ENCODE measurements around the gene ATXN2.
"Not testable (repeated sequence)": the region's sequence is repeated elsewhere in the genome, so short reads cannot be mapped to it uniquely, and the experiment has no call there.

Gene ATXN2

DNA sequence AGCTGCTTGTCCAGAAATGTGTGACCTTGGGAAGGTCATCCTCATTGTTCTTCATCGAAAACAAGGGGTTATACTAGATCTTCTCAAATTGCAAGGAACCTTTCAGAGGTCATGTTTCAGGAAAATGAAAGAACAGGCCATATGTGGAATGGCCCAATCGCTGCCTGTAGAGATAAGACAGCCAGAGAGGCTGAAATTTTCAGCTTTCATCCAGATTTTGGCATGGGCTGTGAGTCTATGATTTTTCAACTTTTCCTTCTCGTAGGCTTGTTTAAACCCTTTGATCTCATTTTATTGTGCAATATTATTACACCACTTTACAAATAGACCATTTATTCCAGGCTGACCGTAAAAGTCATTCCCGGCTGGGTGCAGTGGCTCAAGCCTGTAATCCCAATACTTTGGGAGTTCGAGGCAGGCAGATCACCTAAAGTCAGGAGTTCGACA, 17.1 kb upstream of the ATXN2 start:
- TF ChIP-seq POLR2A (IDR thresholded peaks at IDR 0.05; ENCODE audit: low read depth, low read length): no peak
- FAIRE-seq (no peak), DNase-seq (ENCODE audit: insufficient read length, low spot score) (no peak)

DNA sequence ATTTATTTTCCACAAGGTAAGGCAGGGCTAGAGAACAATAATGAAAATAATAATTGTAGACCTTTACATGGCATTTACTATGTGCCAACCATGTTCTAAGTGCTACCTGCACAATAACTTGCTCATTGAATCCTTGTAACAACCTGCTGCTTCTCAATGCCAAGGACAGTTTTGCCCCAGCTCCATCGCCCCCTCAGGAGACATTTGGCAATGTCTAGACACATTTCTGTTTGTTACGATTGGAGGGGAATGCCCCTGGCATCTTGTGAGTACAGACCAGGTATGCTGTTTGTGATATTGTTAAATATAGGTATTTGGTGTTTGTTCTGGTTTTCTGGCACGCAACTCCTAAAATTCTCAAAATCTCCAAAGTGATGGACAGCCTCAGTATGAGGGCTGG, 8.1 kb upstream of the ATXN2 start:
- no peak for FAIRE-seq
- no peak for TF ChIP-seq POLR2A (IDR thresholded peaks at IDR 0.05; ENCODE audit: low read depth, low read length)
- no peak for DNase-seq (ENCODE audit: insufficient read length, low spot score)

DNA sequence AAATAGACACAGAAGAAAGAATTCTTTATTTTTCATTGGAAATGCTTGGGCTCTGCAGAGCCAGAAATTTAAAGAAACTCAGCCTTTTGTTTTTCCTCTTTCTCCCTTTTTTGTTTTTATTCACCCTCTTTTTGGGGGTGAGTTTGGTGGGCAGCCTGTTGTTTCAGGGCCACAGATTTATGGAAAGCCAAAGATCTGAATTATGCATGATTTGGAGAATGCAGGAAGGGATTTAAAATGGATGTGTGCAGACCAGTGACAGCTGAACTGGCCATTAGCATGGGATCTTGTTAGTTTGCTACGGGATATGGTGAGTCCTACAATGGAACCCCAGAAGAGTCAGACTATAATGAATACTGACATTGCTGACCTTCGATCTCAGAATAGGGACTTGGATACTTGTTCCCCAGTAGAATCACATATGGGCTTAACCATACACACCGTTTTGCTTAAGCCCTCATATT, 7.7 kb upstream of the ATXN2 start:
- no peak for TF ChIP-seq POLR2A (IDR thresholded peaks at IDR 0.05; ENCODE audit: low read depth, low read length)
- FAIRE-seq (no peak), DNase-seq (ENCODE audit: insufficient read length, low spot score) (no peak)

DNA sequence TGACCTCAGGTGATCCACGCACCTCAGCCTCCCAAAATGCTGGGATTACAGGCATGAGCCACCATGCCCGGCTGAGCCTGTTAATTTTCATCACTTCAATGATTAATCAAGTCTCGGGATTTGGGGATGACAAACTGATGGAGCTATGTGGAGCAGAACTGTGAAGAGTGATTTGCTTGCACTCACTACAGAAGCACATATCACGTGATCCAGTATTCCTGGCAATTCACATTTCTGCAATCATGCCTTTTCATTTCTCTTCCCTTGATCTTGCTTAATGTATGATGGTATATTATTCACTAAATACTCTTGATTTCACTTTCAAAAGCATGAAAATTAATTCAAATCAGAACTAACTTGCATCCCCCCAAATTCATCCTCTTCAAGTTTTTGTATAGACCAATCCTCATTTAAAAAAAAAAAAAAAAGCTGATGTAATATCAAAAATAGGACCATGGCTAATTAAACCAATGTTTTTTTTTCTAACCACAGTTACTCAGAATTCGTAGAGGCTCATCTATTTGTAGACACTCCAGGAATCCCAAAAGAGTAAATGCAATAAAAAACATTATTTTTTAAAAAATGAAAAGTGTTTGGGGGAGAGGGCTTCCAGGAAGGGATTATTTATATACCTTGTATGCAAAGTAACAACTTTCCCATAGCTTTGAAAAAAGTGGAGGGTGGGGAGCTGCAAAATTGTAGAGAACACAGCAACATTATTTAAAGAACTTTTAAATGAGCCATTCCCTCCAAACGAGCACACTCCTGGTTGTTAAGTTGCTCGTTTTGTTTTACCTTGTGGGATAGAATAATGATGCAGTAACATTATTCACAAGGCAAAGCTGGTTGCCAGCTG, 7.0 kb upstream of the ATXN2 start:
- no peak for TF ChIP-seq POLR2A (IDR thresholded peaks at IDR 0.05; ENCODE audit: low read depth, low read length)
- FAIRE-seq: no peak
- DNase-seq (ENCODE audit: insufficient read length, low spot score): no peak

DNA sequence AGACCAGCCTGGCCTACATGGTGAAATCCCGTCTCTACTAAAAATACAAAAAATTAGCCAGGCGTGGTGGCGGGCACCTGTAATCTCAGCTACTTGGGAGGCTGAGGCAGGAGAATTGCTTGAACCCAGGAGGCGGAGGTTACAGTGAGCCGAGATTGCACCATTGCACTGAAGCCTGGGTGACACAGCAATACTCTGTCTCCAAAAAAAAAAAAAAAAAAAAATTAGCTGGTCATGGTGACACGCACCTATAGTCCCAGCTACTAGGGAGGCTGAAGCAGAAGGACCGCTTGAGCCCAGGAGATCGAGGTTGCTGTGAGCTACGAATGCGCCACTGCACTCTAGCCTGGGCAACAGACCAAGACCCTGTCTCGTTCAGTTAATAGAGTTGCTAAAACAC, 3.7 kb upstream of the ATXN2 start:
- FAIRE-seq; DNase-seq (ENCODE audit: insufficient read length, low spot score): not testable (repeated sequence)

DNA sequence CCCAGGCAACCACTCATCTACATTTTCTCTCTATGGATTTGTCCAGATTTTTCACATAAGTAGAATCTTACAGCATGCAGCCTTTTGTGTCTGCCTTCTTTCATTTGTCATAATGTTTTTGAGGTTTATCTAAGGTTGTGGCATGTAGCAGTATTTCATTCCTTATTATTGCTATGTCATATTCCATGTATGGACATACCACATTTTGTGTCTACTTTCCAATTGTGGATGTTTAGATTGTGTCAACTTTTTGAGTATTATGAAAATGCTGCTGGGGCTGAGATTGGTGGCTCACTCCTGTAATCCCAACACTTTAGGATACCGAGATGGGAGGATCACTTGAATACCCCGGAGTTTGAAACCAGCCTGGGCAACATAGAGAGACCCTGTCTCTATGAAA, 3.2 kb upstream of the ATXN2 start:
- no peak for TF ChIP-seq POLR2A (IDR thresholded peaks at IDR 0.05; ENCODE audit: low read depth, low read length)
- DNase-seq (ENCODE audit: insufficient read length, low spot score) (no peak), FAIRE-seq (no peak)

DNA sequence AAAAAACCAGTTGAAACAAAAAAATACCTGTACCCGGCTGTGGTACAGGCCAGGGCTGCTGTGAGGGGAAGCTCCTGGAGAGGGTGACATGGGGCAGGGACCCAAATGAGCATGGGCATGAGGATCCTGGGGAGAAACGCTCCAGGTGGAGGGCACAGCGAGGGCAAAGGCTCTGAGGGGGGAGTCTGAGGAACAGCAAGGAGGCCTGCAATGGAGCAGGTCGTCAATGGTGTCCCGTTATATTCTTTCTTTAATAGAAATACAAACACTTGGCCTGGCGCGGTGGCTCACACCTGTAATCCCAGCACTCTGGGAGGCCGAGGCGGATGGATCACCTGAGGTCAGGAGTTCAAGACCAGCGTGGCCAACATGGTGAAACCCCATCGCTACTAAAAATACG, 1.9 kb upstream of the ATXN2 start:
- not testable (repeated sequence) for FAIRE-seq

DNA sequence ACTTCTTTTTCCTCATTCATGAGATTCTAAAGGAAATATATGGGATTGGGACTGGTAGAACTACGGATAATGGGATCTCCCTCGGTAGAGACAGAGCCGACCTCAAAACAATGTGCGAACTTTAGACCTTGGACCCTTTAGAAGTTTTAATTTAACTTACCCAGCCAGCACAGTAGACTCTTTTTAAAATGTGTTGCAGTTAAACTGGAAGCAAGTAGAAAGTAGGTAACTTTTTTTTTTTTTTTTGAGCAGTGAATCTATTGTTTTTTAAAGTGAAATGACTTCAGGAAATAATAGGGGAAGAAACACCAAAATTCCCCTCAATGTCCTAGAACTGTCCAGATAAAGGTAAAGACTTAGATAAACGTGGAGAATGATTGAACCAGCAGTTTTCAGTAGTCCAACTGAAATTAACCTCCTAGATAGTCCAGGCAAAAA, 1.1 kb upstream of the ATXN2 start:
- FAIRE-seq: no peak
- DNase-seq (ENCODE audit: insufficient read length, low spot score): no peak
- TF ChIP-seq POLR2A (IDR thresholded peaks at IDR 0.05; ENCODE audit: low read depth, low read length): no peak

More for the DNA sequence above, 1.9 kb upstream of the ATXN2 start:
- DNase-seq (ENCODE audit: insufficient read length, low spot score): not testable (repeated sequence)

DNA sequence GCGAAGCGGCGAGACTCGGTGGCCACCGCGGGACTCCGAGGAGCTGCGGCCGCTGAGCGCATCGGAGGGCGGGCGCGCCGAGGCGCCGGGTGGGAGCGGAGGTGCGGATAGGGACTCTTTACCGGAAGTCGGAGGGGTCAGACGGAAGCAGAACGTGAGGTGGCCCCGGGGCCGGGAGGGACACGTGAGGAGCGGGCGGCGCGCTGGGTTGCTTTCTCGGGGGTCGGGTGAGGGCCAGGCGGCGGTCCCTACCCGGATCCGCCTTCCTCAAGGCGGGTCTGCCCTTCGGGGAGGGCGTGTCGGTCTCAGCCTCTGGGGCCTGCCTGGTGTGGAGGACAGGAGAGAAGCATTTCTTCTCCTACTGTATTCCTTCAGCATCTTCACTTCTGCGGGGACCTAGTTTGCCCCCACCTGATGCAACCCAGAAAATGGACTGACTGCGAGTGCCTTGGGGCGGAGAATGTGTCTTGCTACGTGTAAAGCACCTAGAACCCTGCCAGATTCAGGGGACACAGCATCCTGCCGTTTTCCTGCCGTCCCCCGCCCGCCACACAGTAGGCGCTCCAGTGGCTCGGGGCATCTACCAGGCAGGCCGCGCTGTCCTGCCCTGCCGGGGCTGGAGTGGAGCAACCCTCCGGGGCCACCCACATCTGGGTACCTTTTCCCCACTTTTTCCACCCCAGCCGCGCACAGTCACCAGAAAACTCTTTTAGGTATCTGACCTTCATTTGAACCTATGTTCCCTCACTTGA, 514 bp upstream of the ATXN2 start:
- DNase-seq (ENCODE audit: insufficient read length, low spot score) (peak; percentile 88), FAIRE-seq (peak; percentile 90)
- peak; percentile 55 for TF ChIP-seq POLR2A (IDR thresholded peaks at IDR 0.05; ENCODE audit: low read depth, low read length)

DNA sequence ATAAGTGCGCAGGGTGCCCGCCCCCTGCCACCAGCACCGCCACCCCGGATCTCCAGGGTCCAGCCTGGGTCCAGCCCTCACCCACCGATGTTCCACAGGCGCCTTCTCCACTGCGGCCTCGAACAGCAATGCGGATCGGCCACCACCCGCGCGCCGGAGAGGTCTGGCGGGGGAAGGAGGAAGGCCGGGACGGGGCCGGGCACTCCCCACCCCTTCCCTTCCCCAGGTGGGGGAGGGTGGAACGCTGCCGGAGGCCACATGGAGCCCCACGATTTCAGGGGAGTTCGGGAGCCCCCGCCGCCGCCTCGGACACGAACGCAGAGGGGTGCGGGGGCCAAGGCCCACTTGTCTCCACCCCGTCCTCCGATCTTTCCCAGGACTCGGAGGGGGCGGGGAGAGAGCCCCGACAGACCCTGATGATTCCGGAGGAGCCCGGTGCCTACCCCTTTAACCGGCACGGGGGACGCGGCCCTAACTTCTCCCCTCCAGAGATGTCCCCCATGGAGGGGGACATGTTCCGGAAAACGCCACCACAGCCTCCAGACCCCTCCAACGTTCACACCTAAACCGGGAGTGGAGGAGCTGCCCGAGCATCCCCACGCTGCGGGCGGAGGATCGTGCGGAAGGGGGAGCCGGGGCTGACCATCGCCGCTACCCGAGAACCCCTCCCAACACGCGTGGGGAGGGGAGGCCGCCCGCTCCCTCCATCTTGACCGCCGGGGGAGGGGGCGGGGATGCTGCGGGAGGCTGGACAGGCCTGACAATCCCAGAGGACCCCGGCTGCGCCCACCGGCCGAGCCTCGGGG, 1.1 kb downstream of the ATXN2 start:
- no peak for TF ChIP-seq POLR2A (IDR thresholded peaks at IDR 0.05; ENCODE audit: low read depth, low read length)
- FAIRE-seq (no peak), DNase-seq (ENCODE audit: insufficient read length, low spot score) (peak; percentile 50)

DNA sequence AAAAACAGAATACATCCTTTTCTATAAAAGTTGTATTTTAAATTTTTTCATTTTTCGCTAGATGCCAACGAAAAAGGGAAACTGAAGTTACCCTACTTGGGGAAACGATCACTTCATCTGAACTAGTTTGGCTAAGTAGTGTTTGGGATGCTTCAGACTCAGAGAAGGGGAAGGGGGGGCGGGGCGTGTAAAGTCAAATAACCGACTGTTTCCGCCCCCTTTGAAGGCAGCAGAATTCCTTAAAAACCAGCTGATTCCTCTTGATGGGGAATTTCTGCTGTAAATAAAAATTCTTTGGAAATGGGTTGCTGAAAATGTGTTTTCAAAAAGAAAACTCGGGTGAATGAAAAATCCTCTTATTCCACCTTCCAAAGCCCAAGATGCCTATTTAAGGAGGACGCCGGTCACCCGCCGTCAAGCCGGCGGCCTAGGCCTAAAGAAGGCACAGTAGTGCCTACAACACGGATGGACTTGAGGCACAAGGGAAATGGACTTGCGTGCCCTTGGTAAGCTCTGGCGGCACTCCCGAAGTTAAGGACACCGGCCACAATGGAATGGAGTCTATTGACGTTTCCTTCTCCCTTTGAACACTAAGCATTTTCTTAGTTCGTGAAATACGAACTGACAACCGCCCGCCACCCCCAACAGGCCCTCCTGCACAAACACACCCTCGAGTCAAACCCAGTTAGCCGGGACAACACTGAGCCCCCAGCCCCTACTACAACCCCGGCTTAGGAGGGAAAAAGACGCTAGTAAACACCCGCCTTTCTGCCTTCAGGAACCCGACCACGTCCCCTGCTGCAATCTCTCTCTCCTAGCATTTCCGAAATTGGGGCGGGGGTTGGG, 1.9 kb downstream of the ATXN2 start:
- FAIRE-seq: peak; percentile 75
- peak; percentile 60 for DNase-seq (ENCODE audit: insufficient read length, low spot score)
- no peak for TF ChIP-seq POLR2A (IDR thresholded peaks at IDR 0.05; ENCODE audit: low read depth, low read length)

DNA sequence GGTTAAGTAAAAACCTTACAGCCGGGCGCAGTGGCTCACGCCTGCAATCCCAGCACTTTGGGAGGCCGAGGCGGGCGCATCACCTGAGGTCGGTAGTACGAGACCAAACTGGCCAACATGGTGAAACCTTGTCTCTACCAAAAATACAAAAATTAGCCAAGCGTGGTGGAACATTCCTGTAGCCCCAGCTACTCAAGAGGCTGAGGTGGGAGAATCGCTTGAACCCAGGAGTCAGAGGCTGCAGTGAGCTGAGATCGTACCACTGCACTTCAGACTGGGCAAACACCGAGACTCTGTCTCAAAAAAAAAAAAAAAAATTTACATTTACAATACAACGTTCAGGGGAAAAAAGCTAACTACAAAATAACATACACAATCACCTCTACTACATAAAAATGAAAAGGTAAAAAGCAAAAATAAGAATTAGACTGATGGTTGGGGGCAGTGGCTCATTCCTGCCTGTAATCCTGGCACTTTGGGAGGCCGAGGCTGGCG, 3.7 kb downstream of the ATXN2 start:
- not testable (repeated sequence) for FAIRE-seq; DNase-seq (ENCODE audit: insufficient read length, low spot score)

DNA sequence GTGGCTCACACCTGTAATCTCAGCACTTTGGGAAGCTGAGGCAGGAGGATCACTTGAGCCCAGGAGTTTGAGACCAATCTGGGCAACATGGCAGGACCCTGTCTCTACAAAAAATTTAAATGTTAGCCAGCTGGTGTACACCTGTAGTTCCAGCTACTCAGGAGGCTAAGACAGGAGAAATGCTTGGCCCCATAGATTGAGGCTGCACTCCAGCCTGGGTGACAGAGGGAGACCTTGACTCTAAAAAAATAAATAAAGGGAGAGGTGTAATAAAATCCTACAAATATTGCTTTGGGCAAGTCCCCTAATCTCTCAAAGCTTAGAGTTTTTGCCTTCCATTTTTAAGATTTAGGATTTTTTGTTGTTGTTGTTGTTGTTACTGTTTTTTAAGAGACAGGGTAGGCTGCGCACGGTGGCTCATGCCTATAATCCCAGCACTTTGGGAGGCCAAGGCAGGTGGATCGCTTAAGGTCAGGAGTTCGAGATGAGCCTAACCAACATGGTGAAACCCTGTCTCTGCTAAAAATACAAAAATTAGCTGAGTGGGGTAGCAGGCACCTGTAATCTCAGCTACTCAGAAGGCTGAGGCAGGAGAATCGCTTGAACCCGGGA, 7.6 kb downstream of the ATXN2 start:
- not testable (repeated sequence) for FAIRE-seq; DNase-seq (ENCODE audit: insufficient read length, low spot score)
